Chondrocyte (in vitro differentiated cells): ENCODE measurements around the gene ESPNL. TPM values are rescaled to one million over a fixed set of nuclear protein-coding genes. Genes with fewer than 3 reads are reported as not detected.

Experiments
- DNase-seq: peaks from one replicate; pipeline ENCODE4 v3.0.0; 2021; ENCODE audit warnings: mixed read lengths, low spot score
- H3K27ac Mint-ChIP-seq: one replicate; pipeline ENCODE4 v1.8.0; 2021; ENCODE audit warnings: mild to moderate bottlenecking, moderate library complexity, mixed read lengths; ENCODE audit not compliant: unreplicated experiment
- H3K27me3 Mint-ChIP-seq: 2 replicates; pipeline ENCODE4 v1.8.0; 2021; ENCODE audit warnings: low read depth, mixed read lengths
- H3K36me3 Mint-ChIP-seq: 2 replicates; pipeline ENCODE4 v1.8.0; 2021; ENCODE audit warnings: low read depth, mixed read lengths
- H3K4me1 Mint-ChIP-seq: 2 replicates; pipeline ENCODE4 v1.8.0; 2021; ENCODE audit warnings: low read depth, mild to moderate bottlenecking, mixed read lengths
- H3K4me3 Mint-ChIP-seq: one replicate; pipeline ENCODE4 v1.8.0; 2021; ENCODE audit warnings: mild to moderate bottlenecking, moderate library complexity, mixed read lengths; ENCODE audit not compliant: unreplicated experiment
- H3K9me3 Mint-ChIP-seq: 2 replicates; pipeline ENCODE4 v1.8.0; 2021; ENCODE audit warnings: low read depth, mixed read lengths
- CTCF ChIP-seq: fragments of 200-600 bp; sonication (generic); IDR thresholded peaks from 2 replicates; pipeline ENCODE4 v1.5.0; 2021; ENCODE audit warnings: antibody characterized with exemption, mild to moderate bottlenecking, moderate library complexity
- total RNA-seq: library from RNA; stranded (reverse); gene quantifications from 3 replicates; pipeline ENCODE4 v1.2.1, GENCODE V29; 2021

ESPNL gene
- total RNA-seq, 1 donor from 2014 or later: 0.07 TPM

GRCh38 chr2:238095143-238095542, 5.0 kb upstream of the ESPNL start:
- no peak for DNase-seq
- H3K9me3 Mint-ChIP-seq: no peaks in the 10 kb centered on the region
- H3K4me1 Mint-ChIP-seq: peaks cover 5% of the 10 kb centered on the region
- TF ChIP-seq CTCF: no peak
- H3K27ac Mint-ChIP-seq: no peak overlapping the region
- H3K27me3 Mint-ChIP-seq: no peaks in the 10 kb centered on the region
- H3K4me3 Mint-ChIP-seq: no peak overlapping the region
- H3K36me3 Mint-ChIP-seq: peaks cover 5% of the 10 kb centered on the region

- no peak overlapping the region for H3K4me3 Mint-ChIP-seq
- no peak for DNase-seq
- no peaks in the 10 kb centered on the region for H3K9me3 Mint-ChIP-seq
- H3K36me3 Mint-ChIP-seq: peaks cover 3% of the 10 kb centered on the region
- TF ChIP-seq CTCF: no peak
- H3K27ac Mint-ChIP-seq: no peak overlapping the region
- peaks cover 5% of the 10 kb centered on the region for H3K4me1 Mint-ChIP-seq
- H3K27me3 Mint-ChIP-seq: no peaks in the 10 kb centered on the region
Observed at GRCh38 chr2:238096311-238097011, 3.7 kb upstream of the ESPNL start.

- no peaks in the 10 kb centered on the region for H3K27me3 Mint-ChIP-seq
- H3K4me1 Mint-ChIP-seq: peaks cover 5% of the 10 kb centered on the region
- peaks cover 3% of the 10 kb centered on the region for H3K36me3 Mint-ChIP-seq
- no peak overlapping the region for H3K4me3 Mint-ChIP-seq
- H3K27ac Mint-ChIP-seq: no peak overlapping the region
- TF ChIP-seq CTCF: no peak
- no peaks in the 10 kb centered on the region for H3K9me3 Mint-ChIP-seq
- no peak for DNase-seq
Observed at GRCh38 chr2:238097201-238097987, 2.7 kb upstream of the ESPNL start.

GRCh38 chr2:238097988-238098871, 1.9 kb upstream of the ESPNL start:
- no peaks in the 10 kb centered on the region for H3K36me3 Mint-ChIP-seq
- no peak for DNase-seq
- no peaks in the 10 kb centered on the region for H3K9me3 Mint-ChIP-seq

More at GRCh38 chr2:238097988-238098871, 1.9 kb upstream of the ESPNL start:
- Mint-ChIP-seq H3K27me3 (no peaks in the 10 kb centered on the region), H3K4me1 (peaks cover 5% of the 10 kb centered on the region), H3K4me3 (no peak overlapping the region), H3K27ac (no peak overlapping the region)
- TF ChIP-seq CTCF: no peak
